HG03108 (cell line): Measurements from ENCODE around the gene BFAR.
"Not testable (repeated sequence)": the region's sequence is repeated elsewhere in the genome, so short reads cannot be mapped to it uniquely, and the experiment has no call there.

Source experiments
- ATAC-seq: cut with Tn5 transposase; IDR thresholded peaks from one replicate; pipeline ENCODE4 v1.9.1; 2021; ENCODE audit warnings: moderate library complexity; ENCODE audit not compliant: unreplicated experiment

BFAR gene

DNA sequence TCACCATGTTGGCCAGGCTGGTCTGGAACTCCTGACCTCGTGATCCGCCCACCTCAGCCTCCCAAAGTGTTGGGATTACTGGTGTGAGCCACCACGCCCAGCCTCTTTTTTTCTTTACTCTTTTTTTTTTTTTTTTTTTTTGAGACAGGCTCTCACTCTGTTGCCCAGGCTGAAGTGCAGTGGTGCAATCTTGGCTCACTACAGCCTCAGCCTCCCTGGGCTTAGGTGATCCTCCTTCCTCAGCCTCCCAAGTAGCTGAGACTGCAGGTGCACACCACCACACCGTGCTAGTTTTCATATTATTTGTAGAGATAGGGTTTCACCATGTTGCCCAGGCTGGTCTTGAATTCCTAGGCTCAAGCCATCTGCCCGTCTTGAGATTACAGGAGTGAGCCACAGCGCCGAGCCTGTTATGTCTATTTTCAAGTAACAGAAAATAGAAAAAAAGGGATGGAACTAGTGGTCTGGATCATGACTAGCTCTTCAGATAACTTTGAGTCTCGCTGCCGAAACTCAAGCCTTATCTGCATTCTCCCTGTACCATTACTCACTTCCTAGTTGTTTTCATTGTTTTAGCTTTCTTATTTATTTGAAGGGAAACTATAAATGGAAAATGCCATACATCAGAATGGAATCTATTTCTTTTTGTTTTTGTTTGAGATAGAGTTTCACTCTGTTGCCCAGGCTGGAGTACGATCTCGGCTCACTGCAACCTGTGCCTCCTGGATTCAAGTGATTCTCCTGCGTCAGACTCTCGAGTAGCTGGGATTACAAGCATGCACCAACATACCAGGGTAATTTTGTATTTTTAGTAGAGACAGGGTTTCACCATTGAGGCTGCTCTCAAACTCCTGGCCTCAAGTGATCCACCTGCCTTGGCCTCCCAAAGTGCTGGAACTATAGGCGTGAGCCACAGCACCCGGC, 53.4 kb downstream of the BFAR start:
- not testable (repeated sequence) for ATAC-seq

DNA sequence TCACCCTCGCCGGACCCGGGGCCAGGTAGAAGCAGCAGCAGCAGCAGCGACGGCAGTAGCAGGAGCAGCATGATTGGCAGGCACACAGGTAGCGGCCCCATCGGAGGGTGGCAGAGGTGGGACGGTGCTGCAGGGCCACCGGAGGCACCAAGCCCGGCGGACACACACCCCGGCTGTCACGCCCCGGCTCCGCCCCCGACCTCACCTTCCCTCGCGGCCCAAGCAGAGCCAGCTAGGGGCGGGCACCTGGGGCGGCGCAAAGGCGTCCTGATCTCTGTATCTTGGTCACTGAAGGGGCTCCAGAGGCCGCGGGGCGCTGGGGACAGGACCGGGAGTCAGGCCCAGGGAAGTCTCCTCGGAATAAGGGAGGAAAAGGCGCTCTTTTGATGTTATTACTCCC, 61.4 kb downstream of the BFAR start, which contains the start of gene PLA2G10:
Gene PLA2G10, minus strand, starts transcription at position 180 of the 400 bp plus-strand sequence. Its CDS starts 79 bp downstream, at position 101.
- not testable (repeated sequence) for ATAC-seq

- not testable (repeated sequence) for ATAC-seq
Measured at GRCh38 chr16:14701859-14702258, 69.1 kb downstream of the BFAR start.

- not testable (repeated sequence) for ATAC-seq
Measured at GRCh38 chr16:14702672-14703071, 69.9 kb downstream of the BFAR start.

DNA sequence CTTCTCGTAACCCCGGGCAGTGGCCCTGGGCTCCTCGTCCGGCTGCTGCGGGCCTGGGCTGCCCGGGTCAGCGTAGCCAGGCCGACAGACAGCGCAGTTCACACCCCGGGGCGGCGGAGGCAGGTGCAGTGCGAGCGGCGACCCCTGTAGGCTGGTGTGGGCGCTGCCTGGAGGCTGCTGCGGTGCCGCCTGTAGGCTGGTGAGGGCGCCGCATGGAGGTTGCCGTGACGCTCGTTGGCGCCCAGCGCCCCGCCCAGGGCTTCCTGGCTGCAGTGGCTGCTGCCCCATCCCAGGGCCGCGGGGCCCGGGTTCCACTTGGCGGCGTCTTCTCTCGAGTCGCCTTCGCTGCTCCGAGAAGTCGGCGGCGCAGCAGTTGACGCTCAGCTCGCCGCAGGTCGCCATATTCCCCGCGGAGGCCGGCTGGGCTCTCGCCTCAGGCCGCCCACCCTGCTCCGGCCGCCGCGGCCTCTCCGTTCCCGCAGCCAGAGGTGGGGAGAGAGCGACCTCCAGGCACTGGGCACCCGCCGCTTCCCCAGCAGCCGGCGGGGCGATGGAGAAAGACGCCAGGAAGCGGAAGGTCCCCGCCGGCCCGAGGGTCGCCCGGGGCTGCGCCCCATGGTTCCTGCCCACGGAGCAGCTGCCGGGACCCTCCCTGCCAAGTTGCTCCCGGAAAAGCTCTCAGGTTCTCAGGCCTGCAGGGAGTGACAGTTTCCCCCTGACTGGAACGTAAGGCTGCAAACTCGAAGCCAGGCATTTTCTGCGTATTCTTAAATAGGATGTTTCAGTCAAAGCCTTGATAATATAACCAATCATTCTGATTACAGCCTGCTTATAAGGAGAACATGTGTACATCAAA, 70.6 kb downstream of the BFAR start, which contains the start of gene NPIPA3:
Gene NPIPA3, plus strand, starts transcription at position 256 of the 856 bp plus-strand sequence. CDS start 5,533 bp downstream, outside the sequence.
- peak; percentile 99 for ATAC-seq
